GM19397 (cell line): ENCODE data around the gene OSBP.
A peak's percentile ranks its signal among the peaks of the same experiment; 100 is the strongest.
"Not testable (repeated sequence)": the region's sequence is repeated elsewhere in the genome, so short reads cannot be mapped to it uniquely, and the experiment has no call there.

ENCODE experiments used
- ATAC-seq: cut with Tn5 transposase; IDR thresholded peaks from one replicate; pipeline ENCODE4 v1.9.1; 2021; ENCODE audit warnings: mild to moderate bottlenecking, moderate library complexity; ENCODE audit not compliant: unreplicated experiment

The OSBP gene

DNA sequence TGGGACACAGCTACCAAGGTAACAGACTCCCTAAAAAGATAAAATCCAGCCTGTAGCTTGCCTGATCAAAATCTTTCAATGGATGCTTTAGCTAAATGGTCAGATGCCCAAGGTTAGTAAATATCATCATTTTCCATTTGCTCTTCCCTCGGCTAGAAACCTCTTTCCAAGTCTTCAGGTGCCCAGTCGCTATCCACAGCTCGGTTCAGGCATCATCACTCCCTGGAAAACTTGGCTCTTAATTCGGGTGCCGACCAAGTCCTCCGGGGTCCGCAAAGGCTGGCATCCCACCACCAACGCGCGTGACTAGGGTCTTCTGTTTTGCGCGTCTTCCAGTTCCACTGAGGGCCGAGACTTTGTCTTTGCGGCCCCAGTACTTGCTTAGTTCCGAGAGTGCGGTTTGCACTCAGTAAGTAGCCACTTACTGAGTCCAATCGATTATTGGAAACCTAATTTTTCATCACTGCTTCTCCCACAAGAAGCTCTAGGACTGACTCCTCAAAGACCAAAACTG, 59.9 kb downstream of the OSBP start:
- no peak for ATAC-seq

DNA sequence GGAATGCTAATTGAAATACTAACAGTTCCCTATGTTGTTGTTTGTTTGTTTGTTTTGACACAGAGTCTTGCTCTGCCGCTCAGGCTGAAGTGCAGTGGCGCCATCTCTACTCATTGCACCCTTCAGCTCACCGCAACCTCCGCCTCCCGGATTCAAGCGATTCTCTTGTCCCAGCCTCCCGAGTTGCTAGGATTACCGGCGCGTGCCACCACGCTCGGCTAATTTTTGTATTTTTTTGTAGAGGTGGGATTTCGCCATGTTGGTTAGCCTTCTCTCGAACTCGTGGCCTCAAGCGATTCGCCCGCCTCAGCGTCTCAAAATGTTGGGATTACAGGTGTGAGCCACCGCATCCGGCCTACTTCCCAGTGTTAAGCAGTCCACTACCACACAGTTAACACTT, 62.3 kb downstream of the OSBP start:
- no peak for ATAC-seq

DNA sequence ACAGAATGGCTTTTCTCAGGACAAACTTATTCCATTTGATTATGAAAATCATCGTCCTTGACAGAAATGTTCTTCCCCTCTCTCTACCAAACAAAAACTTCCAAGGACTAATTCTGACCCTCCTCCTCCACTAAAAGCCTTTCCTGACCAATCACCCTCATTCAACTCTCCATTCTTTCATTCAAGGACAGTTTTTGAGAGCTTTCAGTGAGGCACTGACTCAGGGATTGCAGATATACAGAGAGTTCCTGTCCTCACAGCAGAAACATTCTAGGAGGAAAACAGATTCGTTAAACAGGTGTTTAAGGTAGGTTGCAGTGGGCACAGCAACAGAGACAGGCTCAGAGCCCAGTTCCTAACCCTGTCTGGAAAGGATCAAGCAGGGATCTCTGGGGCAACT, 62.7 kb downstream of the OSBP start:
- no peak for ATAC-seq

DNA sequence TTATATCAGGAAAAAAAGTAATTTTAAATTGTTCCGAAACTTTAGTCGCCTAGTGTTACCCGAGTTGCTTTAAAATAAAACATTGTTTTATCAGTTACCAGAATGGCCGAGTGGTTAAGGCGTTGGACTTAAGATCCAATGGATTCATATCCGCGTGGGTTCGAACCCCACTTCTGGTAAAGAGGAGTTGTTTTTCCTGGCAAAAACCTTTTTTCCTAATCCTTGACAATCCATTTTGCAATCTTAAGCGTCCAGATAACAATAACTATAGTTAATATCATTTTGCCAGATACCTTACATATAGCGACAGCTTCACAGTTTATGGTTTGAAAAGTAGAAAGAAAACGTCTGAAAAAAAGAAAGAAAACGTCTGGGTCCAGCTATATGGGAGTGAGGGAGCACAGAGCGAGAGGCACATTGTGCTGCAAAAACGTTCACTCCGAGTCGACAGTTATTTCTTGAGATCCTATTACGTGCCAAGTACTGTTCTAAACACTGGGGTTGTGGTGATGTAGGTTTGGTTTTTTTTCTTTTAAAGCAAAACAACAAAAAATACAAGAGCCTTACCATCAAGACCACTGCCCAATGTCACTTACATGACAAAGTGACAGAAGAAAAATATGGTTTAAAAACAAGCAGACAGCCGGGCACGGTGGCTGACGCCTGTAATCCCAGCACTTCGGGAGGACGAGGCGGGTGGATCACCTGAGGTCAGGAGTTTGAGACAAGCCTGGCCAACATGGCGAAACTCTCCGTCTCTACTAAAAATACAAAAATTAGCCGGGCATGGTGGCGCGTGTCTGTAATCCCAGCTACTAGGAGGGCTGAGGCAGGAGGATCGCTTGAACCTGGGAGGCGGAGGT, 63.7 kb downstream of the OSBP start:
- no peak for ATAC-seq

DNA sequence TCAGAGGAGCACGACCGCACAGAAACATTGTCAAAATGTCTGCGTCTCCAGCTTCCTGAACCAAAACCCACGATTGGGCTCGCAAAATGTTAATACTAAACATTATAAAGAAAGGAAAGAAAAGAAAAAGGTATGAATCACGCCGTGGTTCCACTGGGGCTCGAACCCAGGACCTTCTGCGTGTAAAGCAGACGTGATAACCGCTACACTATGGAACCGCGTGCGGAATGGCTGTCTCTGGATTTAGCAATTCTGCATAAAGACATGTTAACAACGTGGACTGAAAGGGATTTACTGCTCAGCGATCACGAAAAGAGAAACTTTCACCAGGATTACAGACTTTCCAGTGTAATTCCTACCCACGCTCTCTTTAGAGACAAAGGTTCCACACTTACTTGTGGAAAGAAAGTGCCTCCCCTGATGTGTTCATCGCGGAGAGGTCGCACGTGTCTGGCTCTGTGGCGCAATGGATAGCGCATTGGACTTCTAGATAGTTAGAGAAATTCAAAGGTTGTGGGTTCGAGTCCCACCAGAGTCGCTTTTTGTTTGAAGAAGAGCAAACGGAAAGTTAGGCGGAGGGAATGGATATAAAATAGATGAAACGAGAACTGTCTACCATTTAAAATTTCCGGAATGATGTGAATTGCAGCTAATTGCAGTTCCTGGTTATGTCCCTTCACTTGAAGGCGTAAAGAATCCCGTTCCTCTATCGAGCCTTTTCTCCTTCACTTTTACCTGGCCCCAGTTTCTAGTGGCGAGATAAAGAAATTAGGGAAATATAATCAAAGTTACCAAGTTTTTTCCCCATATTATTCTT, 64.5 kb downstream of the OSBP start:
- peak; percentile 36 for ATAC-seq

DNA sequence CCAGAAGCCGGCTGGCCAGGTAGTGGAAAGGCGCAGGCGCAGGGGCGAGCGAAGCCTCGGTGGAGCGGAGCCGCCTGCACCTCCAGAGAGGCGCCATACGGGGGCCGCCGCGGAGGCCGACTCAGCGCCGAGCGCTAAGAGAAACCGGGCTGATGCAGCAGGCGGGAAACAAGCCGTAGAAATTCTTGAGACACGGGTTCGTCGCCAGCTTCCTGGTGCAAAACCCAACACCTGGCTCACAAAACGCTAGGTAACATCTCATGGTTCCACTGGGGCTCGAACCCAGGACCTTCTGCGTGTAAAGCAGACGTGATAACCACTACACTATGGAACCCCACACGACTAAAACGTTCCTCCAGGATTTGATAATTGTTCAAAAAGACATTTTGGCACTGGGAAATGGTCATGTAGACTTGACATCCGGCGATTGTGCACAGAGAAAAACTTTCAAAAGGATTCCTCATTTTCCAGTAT, 65.2 kb downstream of the OSBP start:
- peak; percentile 96 for ATAC-seq

DNA sequence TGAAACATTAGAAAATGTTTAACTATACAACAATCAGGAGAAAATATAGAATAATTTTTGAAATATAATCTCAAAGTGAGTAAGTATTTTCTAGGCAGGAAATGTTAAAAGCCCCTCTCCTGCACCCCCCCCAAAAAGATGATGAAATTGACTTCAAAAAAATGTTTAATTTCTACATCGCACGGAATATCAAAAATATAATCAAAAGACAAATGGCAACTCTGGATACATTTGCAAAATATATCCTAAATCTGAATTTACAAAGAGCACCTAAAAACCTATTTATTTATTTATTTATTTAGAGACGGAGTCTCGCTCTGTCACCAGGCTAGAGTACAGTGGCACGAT, 67.3 kb downstream of the OSBP start:
- ATAC-seq: no peak

DNA sequence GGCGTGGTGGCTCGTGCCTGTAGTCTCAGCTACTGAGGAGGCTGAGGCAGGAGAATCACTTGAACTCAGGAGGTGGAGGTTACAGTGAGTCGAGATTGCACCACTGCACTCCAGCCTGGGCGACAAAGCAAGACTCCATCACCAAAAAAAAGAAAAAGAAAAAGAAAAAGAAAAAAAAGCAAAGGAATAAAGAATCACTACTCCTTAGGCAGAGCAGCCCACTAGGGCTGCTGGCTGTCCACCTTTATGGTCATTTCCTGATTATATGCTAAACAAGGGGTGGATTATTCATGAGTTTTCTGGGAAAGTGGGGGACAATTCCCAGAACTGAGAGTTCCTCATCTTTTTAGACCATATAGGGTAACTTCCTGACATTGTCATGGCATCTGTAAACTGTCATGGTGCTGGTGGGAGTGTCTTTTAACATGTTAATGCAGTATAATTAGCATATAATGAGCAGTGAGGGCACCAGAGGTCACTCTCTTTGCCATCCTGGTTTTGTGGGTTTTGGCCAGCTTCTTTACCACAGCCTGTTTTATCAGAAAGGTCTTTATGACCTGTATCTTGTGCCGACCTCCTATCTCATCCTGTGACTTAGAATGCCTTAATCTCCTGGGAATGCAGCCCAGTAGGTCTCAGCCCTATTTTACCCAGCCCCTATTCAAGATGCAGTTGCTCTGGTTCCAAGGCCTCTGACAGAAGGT, 67.8 kb downstream of the OSBP start:
- not testable (repeated sequence) for ATAC-seq

DNA sequence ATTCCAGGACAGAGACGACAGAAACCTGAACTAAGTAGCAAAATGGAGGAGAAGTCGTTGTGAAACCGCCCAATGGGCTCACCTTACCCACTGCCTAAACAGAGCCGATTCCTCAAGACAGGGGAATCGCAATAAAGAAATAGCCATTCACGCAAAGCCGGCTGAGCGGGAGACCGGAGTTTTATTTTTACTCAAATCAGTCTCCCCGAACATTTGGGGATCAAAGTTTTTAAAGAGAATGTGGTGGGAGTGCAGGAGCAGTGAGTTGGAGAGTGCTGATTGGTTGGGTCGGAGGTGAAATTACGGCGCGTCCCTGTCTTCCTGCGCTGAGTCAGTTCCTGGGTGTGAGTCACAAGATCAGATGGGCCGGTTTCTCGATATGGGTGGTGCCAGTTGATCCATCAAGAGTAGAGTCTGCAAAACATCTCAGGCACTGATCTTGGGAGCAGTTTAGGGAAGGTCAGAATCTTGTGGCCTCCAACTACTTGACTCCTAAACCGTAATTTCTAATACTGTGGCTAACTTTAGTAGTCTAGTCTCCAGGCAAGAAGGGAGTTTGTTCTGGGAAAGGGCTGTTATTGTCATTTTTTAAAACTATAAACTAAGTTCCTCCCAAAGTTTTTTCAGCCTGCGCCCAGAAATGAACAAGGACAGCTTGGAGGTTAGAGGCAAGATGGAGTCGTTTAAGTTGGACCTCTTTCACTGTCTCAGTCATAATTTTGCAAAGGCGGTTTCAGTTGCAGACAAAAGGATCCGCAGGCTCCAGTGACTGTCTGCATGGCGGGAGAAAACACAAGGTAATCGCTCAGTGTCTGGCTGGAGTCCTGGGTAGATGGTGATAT, 70.2 kb downstream of the OSBP start:
- ATAC-seq: no peak

DNA sequence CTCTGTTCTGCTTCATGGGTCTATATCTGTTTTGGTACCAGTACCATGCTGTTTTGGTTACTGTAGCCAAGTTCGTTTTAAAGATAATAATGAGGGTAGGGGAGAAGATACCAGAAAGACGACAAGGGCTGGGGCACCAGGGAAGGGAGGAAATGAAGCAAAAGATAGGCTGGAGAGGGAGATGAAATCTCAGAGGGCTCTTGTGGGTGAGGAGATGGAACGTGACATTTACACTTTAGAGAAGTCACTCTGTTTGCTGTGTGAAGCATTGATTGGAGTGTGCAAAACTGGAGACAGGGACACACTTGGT, 70.8 kb downstream of the OSBP start:
- no peak for ATAC-seq

DNA sequence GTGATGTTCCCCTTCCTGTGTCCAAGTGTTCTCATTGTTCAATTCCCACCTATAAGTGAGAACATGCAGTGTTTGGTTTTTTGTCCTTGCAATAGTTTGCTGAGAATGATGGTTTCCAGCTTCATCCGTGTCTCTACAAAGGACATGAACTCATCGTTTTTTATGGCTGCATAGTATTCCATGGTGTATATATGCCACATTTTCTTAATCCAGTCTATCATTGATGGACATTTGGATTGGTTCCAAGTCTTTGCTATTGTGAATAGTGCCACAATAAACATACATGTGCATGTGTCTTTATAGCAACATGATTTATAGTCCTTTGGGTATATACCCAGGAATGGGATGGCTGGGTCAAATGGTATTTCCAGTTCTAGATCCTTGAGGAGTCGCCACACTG, 71.9 kb downstream of the OSBP start:
- not testable (repeated sequence) for ATAC-seq

DNA sequence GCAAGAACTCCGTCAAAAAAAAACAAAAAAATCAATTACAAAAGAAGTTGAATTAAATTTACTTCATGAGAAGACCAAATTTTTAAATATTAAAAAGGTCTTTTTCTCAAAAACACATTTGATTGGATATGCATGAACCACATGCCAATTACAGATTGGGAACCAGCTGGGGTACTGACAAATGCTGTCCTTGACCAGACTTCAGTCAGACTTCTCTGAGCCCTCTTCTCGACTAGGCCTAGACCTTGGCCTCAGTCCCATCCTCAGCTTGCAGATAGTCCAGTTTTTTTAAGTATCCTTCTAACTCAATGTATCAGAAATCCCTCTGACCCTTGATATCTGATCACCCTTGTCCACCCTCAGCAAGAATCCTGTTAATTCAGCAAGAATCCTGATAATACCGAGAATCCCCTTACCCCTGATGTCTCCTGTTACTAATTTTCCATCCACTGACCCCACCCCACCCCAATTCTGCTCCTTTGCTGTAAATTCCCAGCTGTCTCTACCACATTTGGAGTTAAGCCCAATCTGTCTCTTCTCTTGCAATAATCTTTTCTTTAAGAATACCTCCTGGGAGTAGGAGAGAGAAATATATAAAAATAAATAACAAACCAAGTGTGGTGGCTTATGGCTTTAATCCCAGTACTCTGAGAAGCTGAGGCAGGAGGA, 73.3 kb downstream of the OSBP start:
- ATAC-seq: no peak

DNA sequence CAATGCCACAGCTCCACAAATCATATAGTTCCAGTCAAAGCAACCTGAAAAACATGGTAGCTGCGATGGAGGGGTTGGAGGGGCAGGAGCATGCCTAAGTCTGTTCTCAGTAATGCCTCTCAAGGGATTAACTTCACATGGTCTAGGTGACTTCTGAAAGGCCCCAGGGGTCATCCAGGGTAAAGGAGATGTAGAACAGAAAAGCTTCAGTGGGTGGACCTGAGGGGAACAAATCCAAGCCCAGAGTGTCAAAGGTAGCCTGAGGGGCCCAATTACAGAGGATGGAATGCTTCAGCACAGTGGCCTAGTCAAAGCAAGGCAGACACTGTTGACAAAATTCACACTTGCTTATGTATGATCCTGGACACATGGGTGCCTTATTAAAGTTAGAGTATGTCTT, 80.9 kb downstream of the OSBP start:
- ATAC-seq: no peak

DNA sequence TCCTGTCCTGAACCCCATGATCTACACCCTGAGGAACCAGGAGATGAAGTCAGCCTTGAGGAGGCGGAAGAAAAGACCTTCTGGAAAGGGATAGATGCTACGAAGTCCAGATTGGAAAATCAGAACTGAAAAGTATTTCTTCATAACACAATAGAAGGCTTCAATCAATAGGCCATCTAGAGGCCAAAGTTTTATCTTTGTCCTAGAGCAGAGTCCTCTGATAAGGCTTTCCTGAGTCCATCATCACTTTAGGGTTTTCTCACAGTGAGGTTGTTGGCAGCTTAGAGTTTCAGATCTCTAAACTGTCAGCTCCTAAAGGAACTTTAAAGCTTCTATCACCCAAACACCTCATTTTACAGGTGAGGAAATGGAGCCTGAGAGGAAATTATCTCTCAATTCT, 83.0 kb downstream of the OSBP start:
- no peak for ATAC-seq

DNA sequence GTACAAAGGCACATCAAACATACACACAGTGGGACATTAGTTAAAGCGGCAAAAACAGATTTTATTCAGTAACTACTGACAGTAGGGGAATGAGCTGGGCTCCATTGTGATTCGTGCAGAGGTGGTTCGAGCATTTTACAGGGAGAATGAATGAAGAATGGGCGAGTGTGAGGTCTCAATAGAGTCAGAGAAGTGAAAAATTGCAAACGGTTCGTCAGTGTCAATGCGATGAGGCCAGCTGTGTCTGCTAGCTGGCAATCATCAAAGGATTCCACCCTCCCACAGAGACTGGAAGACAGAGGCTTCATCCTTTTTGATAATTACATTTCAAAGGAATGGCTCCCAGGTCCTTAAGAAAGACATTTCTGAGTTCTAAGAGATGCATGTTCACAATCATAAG, 86.9 kb downstream of the OSBP start:
- ATAC-seq: no peak
